ENCODE measurements around the gene CNTLN.

CNTLN gene

GRCh38 chr9:17332115-17332514 lies 197.3 kb downstream of the CNTLN start:
- Histone ChIP-seq H3K9me2 (replicated peaks; ENCODE audit: insufficient read depth, low read length) (no peaks in the 10 kb centered on the region), H3K79me2 (ENCODE audit: insufficient read depth, low read length) (no peaks in the 10 kb centered on the region), H2AFZ (ENCODE audit: low read depth, low read length, severe bottlenecking) (no peak overlapping the region), H4K20me1 (ENCODE audit: low read depth, low read length) (no peaks in the 10 kb centered on the region), H3K9me3 (ENCODE audit: insufficient read depth, low read length) (no peaks in the 10 kb centered on the region), H3F3A (ENCODE audit: insufficient read depth) (no peaks in the 10 kb centered on the region), H3K4me3 (ENCODE audit: insufficient read depth, low read length, poor library complexity, severe bottlenecking) (no peak overlapping the region), H3K27me3 (ENCODE audit: low read length) (no peaks in the 10 kb centered on the region), H3K9ac (ENCODE audit: low read length) (no peak overlapping the region), H3K4me2 (ENCODE audit: low read depth, low read length, poor library complexity, severe bottlenecking) (no peak overlapping the region), H3K36me3 (ENCODE audit: low read length) (no peaks in the 10 kb centered on the region), H3K27ac (ENCODE audit: low read depth, low read length) (no peak overlapping the region)
- TF ChIP-seq CTCF (IDR thresholded peaks at IDR 0.05; ENCODE audit: insufficient read depth, low read length, poor library complexity, severe bottlenecking) (no peak), EZH2phosphoT487 (conservative IDR thresholded peaks at IDR 0.05; ENCODE audit: low read length) (no peak)

GRCh38 chr9:17339156-17339555 lies 204.3 kb downstream of the CNTLN start:
- H3K79me2 ChIP-seq (ENCODE audit: insufficient read depth, low read length), result no peaks in the 10 kb centered on the region
- no peaks in the 10 kb centered on the region for H3K27me3 ChIP-seq (ENCODE audit: low read length)
- H3K4me3 ChIP-seq (ENCODE audit: insufficient read depth, low read length, poor library complexity, severe bottlenecking), result no peak overlapping the region
- H3K9ac ChIP-seq (ENCODE audit: low read length), result no peak overlapping the region
- H3K36me3 ChIP-seq (ENCODE audit: low read length), result no peaks in the 10 kb centered on the region; the same call in 1 of the 2 replicates
- no peak overlapping the region for H3K27ac ChIP-seq (ENCODE audit: low read depth, low read length)
- H3F3A ChIP-seq (ENCODE audit: insufficient read depth), result no peaks in the 10 kb centered on the region
- no peaks in the 10 kb centered on the region for H3K9me3 ChIP-seq (ENCODE audit: insufficient read depth, low read length)
- no peak overlapping the region for H3K4me2 ChIP-seq (ENCODE audit: low read depth, low read length, poor library complexity, severe bottlenecking)
- TF ChIP-seq EZH2phosphoT487 (conservative IDR thresholded peaks at IDR 0.05; ENCODE audit: low read length) (no peak), CTCF (IDR thresholded peaks at IDR 0.05; ENCODE audit: insufficient read depth, low read length, poor library complexity, severe bottlenecking) (no peak)
- H2AFZ ChIP-seq (ENCODE audit: low read depth, low read length, severe bottlenecking), result no peak overlapping the region
- H3K9me2 ChIP-seq (replicated peaks; ENCODE audit: insufficient read depth, low read length), result no peaks in the 10 kb centered on the region
- H4K20me1 ChIP-seq (ENCODE audit: low read depth, low read length), result no peaks in the 10 kb centered on the region

- H3K4me2 ChIP-seq (ENCODE audit: low read depth, low read length, poor library complexity, severe bottlenecking), result no peak overlapping the region
- H3K36me3 ChIP-seq (ENCODE audit: low read length), result no peaks in the 10 kb centered on the region; the same call in 1 of the 2 replicates
- no peaks in the 10 kb centered on the region for H3K79me2 ChIP-seq (ENCODE audit: insufficient read depth, low read length)
- H3K27me3 ChIP-seq (ENCODE audit: low read length), result no peaks in the 10 kb centered on the region
- no peaks in the 10 kb centered on the region for H3K9me2 ChIP-seq (replicated peaks; ENCODE audit: insufficient read depth, low read length)
- H3K4me3 ChIP-seq (ENCODE audit: insufficient read depth, low read length, poor library complexity, severe bottlenecking), result no peak overlapping the region
- no peaks in the 10 kb centered on the region for H4K20me1 ChIP-seq (ENCODE audit: low read depth, low read length)
- no peak overlapping the region for H3K27ac ChIP-seq (ENCODE audit: low read depth, low read length)
- H3K9me3 ChIP-seq (ENCODE audit: insufficient read depth, low read length), result no peaks in the 10 kb centered on the region
- no peak for TF ChIP-seq EZH2phosphoT487 (conservative IDR thresholded peaks at IDR 0.05; ENCODE audit: low read length)
- TF ChIP-seq CTCF (IDR thresholded peaks at IDR 0.05; ENCODE audit: insufficient read depth, low read length, poor library complexity, severe bottlenecking), result no peak
- no peak overlapping the region for H3K9ac ChIP-seq (ENCODE audit: low read length)
- no peak overlapping the region for H2AFZ ChIP-seq (ENCODE audit: low read depth, low read length, severe bottlenecking)
- no peaks in the 10 kb centered on the region for H3F3A ChIP-seq (ENCODE audit: insufficient read depth)
These were observed 207.9 kb downstream of the CNTLN start for GRCh38 chr9:17342696-17343095.
